ENCODE data around the gene GPSM1.

GPSM1 gene

GRCh38 chr9:136376457-136376856 lies 49.1 kb downstream of the GPSM1 start:
- Histone ChIP-seq H3K36me3 (replicated peaks; ENCODE audit: low read depth, low read length) (peaks cover 5% of the 10 kb centered on the region), H3K27ac (ENCODE audit: low read length) (no peak overlapping the region), H3K79me2 (ENCODE audit: low read length) (no peaks in the 10 kb centered on the region), H3K27me3 (ENCODE audit: low read depth, low read length) (no peaks in the 10 kb centered on the region), H3K4me2 (ENCODE audit: low read length) (no peak overlapping the region), H2AFZ (ENCODE audit: low read depth, low read length) (no peak overlapping the region), H4K20me1 (ENCODE audit: insufficient read depth, low read length) (0 out of 2 replicates have a peak, but pooled peaks cover 4% of the 10 kb centered on the region), H3K4me3 (ENCODE audit: low read length) (no peak overlapping the region), H3K4me1 (ENCODE audit: low read length) (no peaks in the 10 kb centered on the region), H3K9ac (ENCODE audit: low read length) (no peak overlapping the region), H3K9me3 (ENCODE audit: insufficient read depth, low read length) (no peaks in the 10 kb centered on the region)
- TF ChIP-seq, protein P1, sequence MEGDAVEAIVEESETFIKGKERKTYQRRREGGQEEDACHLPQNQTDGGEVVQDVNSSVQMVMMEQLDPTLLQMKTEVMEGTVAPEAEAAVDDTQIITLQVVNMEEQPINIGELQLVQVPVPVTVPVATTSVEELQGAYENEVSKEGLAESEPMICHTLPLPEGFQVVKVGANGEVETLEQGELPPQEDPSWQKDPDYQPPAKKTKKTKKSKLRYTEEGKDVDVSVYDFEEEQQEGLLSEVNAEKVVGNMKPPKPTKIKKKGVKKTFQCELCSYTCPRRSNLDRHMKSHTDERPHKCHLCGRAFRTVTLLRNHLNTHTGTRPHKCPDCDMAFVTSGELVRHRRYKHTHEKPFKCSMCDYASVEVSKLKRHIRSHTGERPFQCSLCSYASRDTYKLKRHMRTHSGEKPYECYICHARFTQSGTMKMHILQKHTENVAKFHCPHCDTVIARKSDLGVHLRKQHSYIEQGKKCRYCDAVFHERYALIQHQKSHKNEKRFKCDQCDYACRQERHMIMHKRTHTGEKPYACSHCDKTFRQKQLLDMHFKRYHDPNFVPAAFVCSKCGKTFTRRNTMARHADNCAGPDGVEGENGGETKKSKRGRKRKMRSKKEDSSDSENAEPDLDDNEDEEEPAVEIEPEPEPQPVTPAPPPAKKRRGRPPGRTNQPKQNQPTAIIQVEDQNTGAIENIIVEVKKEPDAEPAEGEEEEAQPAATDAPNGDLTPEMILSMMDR (IDR thresholded peaks at IDR 0.05; ENCODE audit: low read depth, low read length), result no peak
- TF ChIP-seq EZH2phosphoT487 (IDR thresholded peaks at IDR 0.05; ENCODE audit: low read depth), result no peak

- H2AFZ ChIP-seq (ENCODE audit: low read depth, low read length), result no peak overlapping the region
Observed at GRCh38 chr9:136377341-136378169, 50.2 kb downstream of the GPSM1 start.

DNA sequence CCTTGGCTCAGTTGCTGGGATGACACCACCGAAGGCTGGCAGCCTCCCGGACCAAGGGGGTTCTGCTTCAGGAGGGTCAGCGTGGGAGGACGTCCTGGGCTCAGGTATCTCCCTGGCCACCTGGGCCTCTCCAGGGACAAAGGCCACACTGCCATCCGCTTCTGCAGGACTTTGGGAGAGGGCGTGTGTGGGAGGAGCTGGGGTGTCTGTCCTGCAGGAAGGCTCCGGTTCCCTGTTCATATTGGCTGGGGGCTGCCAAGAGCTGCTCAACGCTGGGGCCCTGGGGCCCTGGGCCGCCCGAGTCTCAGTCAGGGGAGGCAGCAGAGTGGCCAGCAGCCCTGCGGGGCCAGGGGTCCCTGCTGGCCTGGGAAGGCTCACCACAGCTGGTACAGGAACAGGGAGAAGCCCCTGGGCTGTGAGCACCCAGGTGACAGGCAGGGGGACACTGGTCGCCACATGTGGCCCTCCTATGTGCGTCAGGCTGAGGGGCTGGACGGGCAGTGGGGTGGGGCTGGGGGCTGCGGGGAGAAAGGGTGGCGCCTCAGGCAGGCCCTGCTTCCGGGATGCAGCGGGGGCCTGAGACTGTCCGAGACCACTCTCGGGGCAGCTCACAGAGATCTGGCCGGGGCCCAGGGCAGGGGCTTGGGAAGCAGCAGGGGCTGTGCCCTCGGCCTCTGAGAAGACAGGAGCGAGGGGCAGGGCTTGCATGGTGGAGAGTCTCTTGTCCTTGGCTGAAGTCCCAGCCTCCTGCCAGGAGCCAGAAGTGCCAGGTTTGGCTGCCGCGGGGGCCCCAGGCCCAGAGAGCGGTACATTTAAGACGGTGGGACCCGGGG lies 51.0 kb downstream of the GPSM1 start:
- H2AFZ ChIP-seq (ENCODE audit: low read depth, low read length), result no peak overlapping the region
- H3K27me3 ChIP-seq (ENCODE audit: low read depth, low read length), result no peaks in the 10 kb centered on the region
- no peak for TF ChIP-seq EZH2phosphoT487 (IDR thresholded peaks at IDR 0.05; ENCODE audit: low read depth)
- TF ChIP-seq, protein P1 (IDR thresholded peaks at IDR 0.05; ENCODE audit: low read depth, low read length), result no peak
- no peaks in the 10 kb centered on the region for H3K9me3 ChIP-seq (ENCODE audit: insufficient read depth, low read length)
- no peaks in the 10 kb centered on the region for H3K79me2 ChIP-seq (ENCODE audit: low read length)
- peaks cover 15% of the 10 kb centered on the region for H3K36me3 ChIP-seq (replicated peaks; ENCODE audit: low read depth, low read length)
- no peak overlapping the region for H3K4me2 ChIP-seq (ENCODE audit: low read length)
- H3K27ac ChIP-seq (ENCODE audit: low read length), result no peak overlapping the region
- H3K4me1 ChIP-seq (ENCODE audit: low read length), result no peaks in the 10 kb centered on the region
- H3K9ac ChIP-seq (ENCODE audit: low read length), result no peak overlapping the region
- H4K20me1 ChIP-seq (ENCODE audit: insufficient read depth, low read length), result 0 out of 2 replicates have a peak, but pooled peaks cover 4% of the 10 kb centered on the region
- no peak overlapping the region for H3K4me3 ChIP-seq (ENCODE audit: low read length)

More at GRCh38 chr9:136377341-136378169, 50.2 kb downstream of the GPSM1 start:
- Histone ChIP-seq H3K4me2 (ENCODE audit: low read length) (no peak overlapping the region), H3K4me3 (ENCODE audit: low read length) (no peak overlapping the region), H3K27me3 (ENCODE audit: low read depth, low read length) (no peaks in the 10 kb centered on the region), H3K36me3 (replicated peaks; ENCODE audit: low read depth, low read length) (peaks cover 7% of the 10 kb centered on the region), H3K79me2 (ENCODE audit: low read length) (no peaks in the 10 kb centered on the region), H4K20me1 (ENCODE audit: insufficient read depth, low read length) (0 out of 2 replicates have a peak, but pooled peaks cover 4% of the 10 kb centered on the region), H3K9me3 (ENCODE audit: insufficient read depth, low read length) (no peaks in the 10 kb centered on the region), H3K4me1 (ENCODE audit: low read length) (no peaks in the 10 kb centered on the region), H3K27ac (ENCODE audit: low read length) (no peak overlapping the region), H3K9ac (ENCODE audit: low read length) (no peak overlapping the region)
- TF ChIP-seq, protein P1 (IDR thresholded peaks at IDR 0.05; ENCODE audit: low read depth, low read length), result no peak
- TF ChIP-seq EZH2phosphoT487 (IDR thresholded peaks at IDR 0.05; ENCODE audit: low read depth), result no peak

DNA sequence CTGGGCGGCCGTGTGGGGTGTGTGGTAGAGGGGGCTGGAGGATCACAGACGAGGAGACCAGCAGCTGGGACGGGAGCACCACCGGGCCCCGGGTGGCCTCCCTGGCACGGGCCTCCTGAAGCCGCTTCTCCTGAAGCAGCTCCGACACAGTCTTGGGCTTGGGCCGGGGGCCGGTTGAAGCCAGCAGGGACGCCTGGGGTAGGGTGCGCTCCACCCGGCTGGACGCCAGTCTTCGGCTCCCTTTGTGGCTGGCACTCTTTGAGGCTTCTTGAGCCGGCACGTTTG lies 51.6 kb downstream of the GPSM1 start:
- Histone ChIP-seq H4K20me1 (ENCODE audit: insufficient read depth, low read length) (no peaks in the 10 kb centered on the region), H3K79me2 (ENCODE audit: low read length) (no peaks in the 10 kb centered on the region), H3K27ac (ENCODE audit: low read length) (no peak overlapping the region), H3K4me3 (ENCODE audit: low read length) (no peak overlapping the region), H3K4me1 (ENCODE audit: low read length) (no peaks in the 10 kb centered on the region), H3K36me3 (replicated peaks; ENCODE audit: low read depth, low read length) (peaks cover 16% of the 10 kb centered on the region), H3K9me3 (ENCODE audit: insufficient read depth, low read length) (no peaks in the 10 kb centered on the region), H3K4me2 (ENCODE audit: low read length) (no peak overlapping the region), H3K27me3 (ENCODE audit: low read depth, low read length) (no peaks in the 10 kb centered on the region), H3K9ac (ENCODE audit: low read length) (no peak overlapping the region), H2AFZ (ENCODE audit: low read depth, low read length) (no peak overlapping the region)
- TF ChIP-seq EZH2phosphoT487 (IDR thresholded peaks at IDR 0.05; ENCODE audit: low read depth), result no peak
- TF ChIP-seq, protein P1 (IDR thresholded peaks at IDR 0.05; ENCODE audit: low read depth, low read length), result no peak
